Erythroblast (primary cell): ENCODE measurements around the gene ITPRIPL2.

Source experiments
- GATA1 ChIP-seq: IDR thresholded peaks from 2 replicates; pipeline ENCODE4 v1.6.1; 2011; ENCODE audit warnings: low read depth, mild to moderate bottlenecking, control low read depth, low read length, moderate library complexity
- POLR2A ChIP-seq: IDR thresholded peaks from 2 replicates; pipeline ENCODE4 v1.6.1; 2011; ENCODE audit warnings: mild to moderate bottlenecking, low read length

DNA sequence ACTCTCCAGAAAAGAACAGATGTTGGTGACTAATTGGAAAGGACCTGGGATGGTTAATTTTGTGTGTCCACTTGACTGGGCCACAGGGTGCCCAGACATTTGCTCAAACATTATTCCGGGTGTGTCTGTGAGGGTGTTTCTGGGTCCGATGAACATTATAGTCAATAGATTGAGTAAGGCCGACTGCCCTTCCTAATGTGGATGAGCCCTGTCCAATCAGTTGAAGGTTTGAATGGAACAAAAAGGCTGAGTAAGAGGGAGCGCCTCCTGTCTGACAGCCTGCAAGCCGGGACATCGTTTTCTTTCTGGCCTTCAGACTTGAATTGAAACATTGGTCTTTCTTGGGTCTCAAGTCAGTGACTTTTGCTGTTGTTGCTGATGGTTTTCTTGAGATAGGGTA lies 22.8 kb upstream of the ITPRIPL2 start:
- no peak for TF ChIP-seq POLR2A
- no peak for TF ChIP-seq GATA1
